ENCODE data around the gene RFTN1.

Gene RFTN1

GRCh38 chr3:16452261-16452660 is 61.2 kb downstream of the RFTN1 start:
- TF ChIP-seq PATZ1 (CRISPR knock-in tag; IDR thresholded peaks at IDR 0.05; ENCODE audit: borderline replicate concordance) (no peak), RARB (CRISPR knock-in tag; IDR thresholded peaks at IDR 0.05) (no peak), ZC3H10 (CRISPR knock-in tag; IDR thresholded peaks at IDR 0.05) (no peak)
- peak; percentile 43; the same call in 2 of the 3 replicates for ATAC-seq

GRCh38 chr3:16449369-16449768 is 64.1 kb downstream of the RFTN1 start:
- no peak for TF ChIP-seq RARB (CRISPR knock-in tag; IDR thresholded peaks at IDR 0.05)
- TF ChIP-seq TOX (CRISPR knock-in tag; IDR thresholded peaks at IDR 0.05; ENCODE audit: borderline replicate concordance), result no peak
- TF ChIP-seq CREB5 (CRISPR knock-in tag; IDR thresholded peaks at IDR 0.05; ENCODE audit: low read depth), result no peak
- no peak for TF ChIP-seq BACH2 (CRISPR knock-in tag; IDR thresholded peaks at IDR 0.05; ENCODE audit: borderline replicate concordance)
- TF ChIP-seq SNAI2 (CRISPR knock-in tag; IDR thresholded peaks at IDR 0.05), result no peak
- no peak for TF ChIP-seq CSDC2 (CRISPR knock-in tag; IDR thresholded peaks at IDR 0.05)
- TF ChIP-seq PATZ1 (CRISPR knock-in tag; IDR thresholded peaks at IDR 0.05; ENCODE audit: borderline replicate concordance), result no peak
- no peak for TF ChIP-seq ISL1 (CRISPR knock-in tag; IDR thresholded peaks at IDR 0.05)
- TF ChIP-seq CSRNP3 (CRISPR knock-in tag; IDR thresholded peaks at IDR 0.05), result no peak
- no peak for TF ChIP-seq POU6F1 (CRISPR knock-in tag; IDR thresholded peaks at IDR 0.05; ENCODE audit: borderline replicate concordance, low read depth)
- TF ChIP-seq ZC3H10 (CRISPR knock-in tag; IDR thresholded peaks at IDR 0.05), result no peak
- no peak for TF ChIP-seq ZNF565 (CRISPR knock-in tag; conservative IDR thresholded peaks at IDR 0.05; ENCODE audit: low read depth)
- no peak for TF ChIP-seq GLIS3 (CRISPR knock-in tag; IDR thresholded peaks at IDR 0.05)
- no peak; the same call in 2 of the 3 replicates for ATAC-seq

GRCh38 chr3:16448639-16449070 is 64.8 kb downstream of the RFTN1 start:
- TF ChIP-seq SNAI2 (CRISPR knock-in tag; IDR thresholded peaks at IDR 0.05) (no peak), ISL1 (CRISPR knock-in tag; IDR thresholded peaks at IDR 0.05) (peak; percentile 60)
- peak; percentile 95 for ATAC-seq

GRCh38 chr3:16447135-16447534 is 66.4 kb downstream of the RFTN1 start:
- ATAC-seq, result no peak
- TF ChIP-seq PATZ1 (CRISPR knock-in tag; IDR thresholded peaks at IDR 0.05; ENCODE audit: borderline replicate concordance) (no peak), CSDC2 (CRISPR knock-in tag; IDR thresholded peaks at IDR 0.05) (no peak), OSR1 (CRISPR knock-in tag; IDR thresholded peaks at IDR 0.05) (no peak), CSRNP3 (CRISPR knock-in tag; IDR thresholded peaks at IDR 0.05) (no peak), POU6F1 (CRISPR knock-in tag; IDR thresholded peaks at IDR 0.05; ENCODE audit: borderline replicate concordance, low read depth) (no peak), PPARA (CRISPR knock-in tag; IDR thresholded peaks at IDR 0.05; ENCODE audit: borderline replicate concordance) (no peak), BACH2 (CRISPR knock-in tag; IDR thresholded peaks at IDR 0.05; ENCODE audit: borderline replicate concordance) (no peak), ZFP3 (CRISPR knock-in tag; IDR thresholded peaks at IDR 0.05) (no peak)
